Adrenal gland (tissue), 12 donors: ENCODE results near the gene C6orf120. TPM values are rescaled to one million over a fixed set of nuclear protein-coding genes. Genes with fewer than 3 reads are reported as not detected.

Experiments used
- DNase-seq, 7 donors: peaks; one replicate each; pipeline ENCODE4 v3.0.0-alpha.2; 2019 to 2020
- H3K27ac ChIP-seq, 5 donors: fragments of 200-600 bp; sonication (generic) in 4 of 5; 1 replicate in 3 of 5; 2 replicates in 2 of 5; pipeline versions ENCODE4 v1.5.1 to v1.8.0; 2016 to 2020; ENCODE audit warnings: mild to moderate bottlenecking in 1 of 5
- H3K27me3 ChIP-seq: fragments of 200-600 bp; 2 replicates; pipeline ENCODE4 v1.8.0; 2021
- H3K36me3 ChIP-seq, 2 donors: fragments of 200-600 bp; replicated peaks in 1 of 2; 1 replicate in 1 of 2; 2 replicates in 1 of 2; pipeline versions ENCODE4 v1.5.1 to v1.8.0; 2018 to 2022
- H3K4me1 ChIP-seq, 2 donors: fragments of 200-600 bp; replicated peaks in 1 of 2; 1 replicate in 1 of 2; 2 replicates in 1 of 2; pipeline versions ENCODE4 v1.5.1 to v1.8.0; 2018 to 2021
- H3K4me3 ChIP-seq, 4 donors: fragments of 200-600 bp; sonication (generic) in 3 of 4; one replicate each; pipeline ENCODE4 v1.5.1; 2016 to 2018
- H3K9me3 ChIP-seq, 3 donors: fragments of 200-600 bp; sonication (generic) in 1 of 3; replicated peaks in 1 of 3; 1 replicate in 2 of 3; 2 replicates in 1 of 3; pipeline versions ENCODE4 v1.5.1 to v1.8.0; 2016 to 2021
- CTCF ChIP-seq, 6 experiments: fragments of 450-650 bp in 4 of 6; fragments of 200-600 bp in 2 of 6; sonication (generic) in 1 of 6; IDR thresholded peaks; 1 replicate in 5 of 6; 2 replicates in 1 of 6; pipeline versions ENCODE4 v1.5.1 to v1.8.0; 2016 to 2021; ENCODE audit warnings: antibody characterized with exemption in 6 of 6, mild to moderate bottlenecking in 2 of 6, moderate library complexity in 1 of 6
- POLR2A ChIP-seq, 2 donors: fragments of 450-650 bp; IDR thresholded peaks; one replicate each; pipeline ENCODE4 v1.6.1; 2017; ENCODE audit warnings: antibody characterized with exemption in 2 of 2, mild to moderate bottlenecking in 2 of 2, moderate library complexity in 1 of 2
- WGBS, 4 donors: extraction: QIAGEN DNeasy Blood & Tissue Kit in 2 of 4; methylation state at CpG; one replicate each; pipeline versions ENCODE4 v1.1.5 to v1.1.7; 2013 to 2017; 5-methylcytosine and 5-hydroxymethylcytosine counted together
- intact Hi-C, 2 donors: fragments of 100-400 bp; cut with DNase I; formaldehyde crosslinking; loops; one replicate each; pipeline versions ENCODE4 v1.14.1 to v1.15.0; 2022 to 2023
- polyA plus RNA-seq, 3 donors: library from polyadenylated mRNA; stranded (reverse); fragments of 200-250 nt in 2 of 3; fragments of 350-450 nt in 1 of 3; fragmentation: Illumina TruSeq in 1 of 3; extraction: RNeasy Lipid Tissue Mini Kit (QIAGEN cat#74804) in 1 of 3; gene quantifications; one replicate each; pipeline ENCODE4 v1.2.3, GENCODE V29; 2013 to 2014
- total RNA-seq, 9 donors: library from RNA; depleted of rRNA in 4 of 9; stranded (reverse); fragments of >200 nt in 4 of 9; fragments of 120-200 nt in 1 of 9; fragmentation: NEBNext Ultra II Directional in 1 of 9; extraction: Animal tissue kit (Norgen Biotek cat#: 25700) in 1 of 9; gene quantifications; one replicate each; pipeline versions ENCODE4 v1.1.0 to v1.2.4, GENCODE V29; 2013 to 2023
- donor health status: healthy with polysubstance abuse.
- donor health status: Bipolar disorder and iron deficiency.
- donor health status: DM: yes; HTN: yes; CAD: no.
- donor health status: DM: no; HTN: no; CAD: no.
- donor health status: DM: no; HTN: no; CAD: no.
- donor health status: DM: yes; HTN: yes; CAD: no.

C6orf120 gene
- total and polyA plus RNA-seq, 12 donors: 5.0 to 59.9 (median 40.5) TPM

GRCh38 chr6:169669889-169670288 lies 32.0 kb upstream of the C6orf120 start:
- Histone ChIP-seq H3K27ac (peak overlapping the region in 2 of 5 donors; percentile 9 to 17), H3K27me3 (no peaks in the 10 kb centered on the region), H3K36me3 (peaks cover 0 to 9% of the 10 kb centered on the region in 2 donors), H3K4me3 (no peak overlapping the region), H3K4me1 (no peaks in the 10 kb centered on the region), H3K9me3 (no peaks in the 10 kb centered on the region)
- TF ChIP-seq POLR2A (IDR thresholded peaks at IDR 0.05): no peak
- TF ChIP-seq CTCF (IDR thresholded peaks at IDR 0.05): no peak
- 65 to 74% (median 71%) methylated on average over 7 of the region's 7 CpGs for WGBS, 4 donors
- intact Hi-C loops: no loop called here
- DNase-seq: peak in 1 of 7 donors; percentile 16

DNA sequence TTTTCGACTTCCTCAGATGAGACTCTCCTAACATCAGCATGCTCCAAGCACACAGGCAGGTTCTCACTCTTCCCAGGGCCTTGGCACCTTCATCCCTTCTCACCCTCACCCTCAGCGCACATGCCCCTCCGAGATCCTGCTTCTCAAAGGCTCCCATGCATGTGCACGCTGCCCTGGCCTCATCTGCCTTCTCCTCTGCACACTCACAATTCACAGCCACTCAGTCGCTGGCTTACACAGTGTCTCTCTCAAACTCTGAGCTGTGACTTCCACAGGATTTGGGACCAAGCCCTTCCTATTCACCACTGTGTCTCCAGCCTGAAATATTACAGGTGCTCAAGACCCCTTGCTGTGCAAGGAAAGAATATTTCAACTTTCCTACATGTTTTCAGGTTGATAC lies 30.4 kb upstream of the C6orf120 start:
- peaks cover 0 to 9% of the 10 kb centered on the region in 2 donors for H3K36me3 ChIP-seq
- WGBS, 4 donors: 96 to 98% (median 97%) methylated on average over 5 of the region's 5 CpGs
- TF ChIP-seq CTCF (IDR thresholded peaks at IDR 0.05): no peak
- TF ChIP-seq POLR2A (IDR thresholded peaks at IDR 0.05): no peak

GRCh38 chr6:169675011-169675410 lies 26.9 kb upstream of the C6orf120 start:
- 94 to 100% (median 97%) methylated on average over 1 to 3 of the region's 3 CpGs for WGBS, 4 donors
- no peaks in the 10 kb centered on the region for H3K9me3 ChIP-seq
- no peaks in the 10 kb centered on the region for H3K27me3 ChIP-seq
- intact Hi-C loops: no loop called here
- DNase-seq: no peak
- H3K4me1 ChIP-seq: no peaks in the 10 kb centered on the region
- H3K4me3 ChIP-seq: no peak overlapping the region
- TF ChIP-seq CTCF (IDR thresholded peaks at IDR 0.05): no peak
- TF ChIP-seq POLR2A (IDR thresholded peaks at IDR 0.05): no peak
- H3K36me3 ChIP-seq: peaks cover 0 to 9% of the 10 kb centered on the region in 2 donors
- H3K27ac ChIP-seq: no peak overlapping the region

More for the DNA sequence above, 30.4 kb upstream of the C6orf120 start:
- Histone ChIP-seq H3K9me3 (no peaks in the 10 kb centered on the region), H3K27ac (no peak overlapping the region), H3K4me3 (no peak overlapping the region), H3K4me1 (no peaks in the 10 kb centered on the region), H3K27me3 (no peaks in the 10 kb centered on the region)
- intact Hi-C loops: no loop called here
- DNase-seq: no peak

DNA sequence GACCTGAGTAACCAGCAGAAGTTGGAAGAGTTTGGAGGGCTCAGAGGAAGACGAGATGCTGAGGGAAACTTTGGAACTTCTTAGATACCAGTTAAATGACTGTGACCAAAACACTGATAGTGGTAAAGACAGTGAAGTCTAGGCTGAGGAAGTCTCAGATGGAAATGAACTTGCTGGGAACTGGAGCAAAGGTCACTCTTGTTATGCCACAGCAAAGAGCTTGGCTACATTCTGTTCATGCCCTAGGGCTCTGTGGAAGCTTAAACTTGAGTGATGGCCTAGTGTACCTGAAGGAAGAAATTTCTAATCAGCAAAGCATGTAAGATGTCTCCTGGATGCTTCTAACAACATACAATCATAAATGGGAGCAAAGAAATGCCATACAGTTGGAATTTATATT lies 24.8 kb upstream of the C6orf120 start:
- 89 to 97% (median 96%) methylated on average over 1 of the region's 1 CpG for WGBS, 4 donors
- Histone ChIP-seq H3K4me1 (no peaks in the 10 kb centered on the region), H3K36me3 (peaks cover 0 to 2% of the 10 kb centered on the region in 2 donors), H3K9me3 (no peaks in the 10 kb centered on the region), H3K27me3 (no peaks in the 10 kb centered on the region), H3K27ac (no peak overlapping the region), H3K4me3 (no peak overlapping the region)
- DNase-seq: no peak
- intact Hi-C loops: no loop called here
- no peak for TF ChIP-seq CTCF (IDR thresholded peaks at IDR 0.05)
- no peak for TF ChIP-seq POLR2A (IDR thresholded peaks at IDR 0.05)
